ES-I3 (cell line): ENCODE data around the gene GAB2.

ENCODE experiments used
- H3K36me3 ChIP-seq: 2 replicates; pipeline ENCODE4 v1.6.1; 2013; ENCODE audit warnings: mild to moderate bottlenecking, low read length, control low read depth, moderate library complexity; ENCODE audit not compliant: insufficient read depth
- H3K4me1 ChIP-seq: 2 replicates; pipeline ENCODE4 v1.6.1; 2013; ENCODE audit warnings: mild to moderate bottlenecking, control low read depth, low read length; ENCODE audit not compliant: insufficient read depth
- H3K9ac ChIP-seq: 2 replicates; pipeline ENCODE4 v1.6.1; 2013; ENCODE audit warnings: low read depth, mild to moderate bottlenecking, low read length, moderate library complexity
- H3K9me3 ChIP-seq: 2 replicates; pipeline ENCODE4 v1.6.1; 2013; ENCODE audit warnings: mild to moderate bottlenecking, low read length, moderate library complexity; ENCODE audit not compliant: control insufficient read depth, insufficient read depth

The GAB2 gene

DNA sequence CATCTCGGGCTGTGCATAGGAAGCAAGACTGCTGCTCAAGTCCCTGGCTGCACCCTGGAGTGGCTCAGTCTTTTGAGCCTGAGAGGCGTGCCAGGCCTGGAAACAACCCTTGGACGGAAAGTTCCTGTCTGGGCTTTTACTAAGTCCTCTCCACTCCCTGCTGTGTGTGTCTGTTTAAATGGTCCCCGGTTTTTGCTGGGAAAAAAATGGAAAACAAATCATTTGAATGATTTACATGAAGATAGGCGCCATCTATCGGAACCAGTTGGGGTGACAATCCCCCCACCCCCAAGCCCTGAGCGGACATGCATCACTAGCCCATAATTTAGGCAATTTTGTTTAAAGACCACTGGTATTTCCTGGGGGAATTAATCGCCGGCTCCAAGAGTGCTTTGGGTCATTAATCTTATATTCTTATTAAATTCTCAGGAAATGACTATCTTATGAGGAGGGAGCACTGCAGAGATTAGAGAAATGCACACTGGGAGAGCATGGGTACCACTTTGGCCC lies 2.7 kb upstream of the GAB2 start:
- Histone ChIP-seq H3K9me3 (no peaks in the 10 kb centered on the region), H3K4me1 (peaks cover 15% of the 10 kb centered on the region), H3K36me3 (no peaks in the 10 kb centered on the region), H3K9ac (no peak overlapping the region)

DNA sequence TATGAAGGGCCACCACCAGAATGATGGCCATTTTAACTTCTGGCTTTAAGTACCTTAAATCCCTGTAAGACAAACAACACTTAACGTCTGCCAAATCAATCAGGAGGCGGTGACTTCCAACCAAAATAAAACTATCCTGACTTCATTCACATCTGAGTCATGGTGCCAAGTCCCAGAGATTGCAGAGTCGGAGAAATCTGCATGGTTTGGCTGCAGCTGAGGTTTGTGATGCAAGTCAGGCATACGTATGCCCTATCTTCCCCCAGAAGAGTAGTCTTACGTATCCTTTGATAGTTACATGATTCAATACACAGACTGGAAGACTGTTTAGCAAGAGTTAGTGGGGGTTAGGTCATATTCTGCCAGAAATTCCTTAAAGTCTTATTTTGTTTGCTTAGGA lies 1.7 kb upstream of the GAB2 start:
- no peak overlapping the region for H3K9ac ChIP-seq
- H3K4me1 ChIP-seq, result peaks cover 5% of the 10 kb centered on the region
- H3K36me3 ChIP-seq, result no peaks in the 10 kb centered on the region
- H3K9me3 ChIP-seq, result no peaks in the 10 kb centered on the region

DNA sequence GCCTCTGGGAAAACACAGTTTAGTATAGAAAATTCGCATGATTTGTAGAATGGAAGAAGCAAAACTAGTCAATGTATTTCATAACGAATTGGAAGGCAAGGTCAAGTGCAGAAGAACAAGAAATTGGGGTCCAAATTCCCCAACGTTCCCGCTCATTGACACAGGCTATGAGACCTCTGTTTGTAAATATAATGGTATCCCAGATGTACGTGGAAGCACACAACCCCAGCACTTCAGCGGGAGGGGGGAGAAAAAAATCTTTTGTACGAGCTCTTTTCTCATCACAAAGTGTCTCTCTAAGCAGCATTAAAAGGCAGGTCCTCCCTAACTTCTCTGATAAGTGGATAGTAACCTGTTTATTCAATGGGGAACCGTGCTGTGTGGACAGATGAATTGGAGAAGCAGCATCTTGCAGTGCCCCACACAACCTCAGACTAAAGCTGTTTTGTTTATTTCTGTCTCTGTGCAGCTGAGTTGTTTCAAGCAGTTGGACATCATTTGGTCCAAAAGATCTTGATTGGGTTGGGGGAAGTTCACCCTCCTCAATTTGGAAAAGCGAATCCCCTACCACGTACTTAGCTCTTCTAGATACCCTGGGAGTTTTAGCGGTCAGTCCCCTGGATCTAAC lies 1.1 kb upstream of the GAB2 start:
- H3K4me1 ChIP-seq, result peaks cover 4% of the 10 kb centered on the region
- H3K9me3 ChIP-seq, result no peaks in the 10 kb centered on the region
- H3K9ac ChIP-seq, result peak overlapping the region; percentile 84; the same call in 1 of the 2 replicates

DNA sequence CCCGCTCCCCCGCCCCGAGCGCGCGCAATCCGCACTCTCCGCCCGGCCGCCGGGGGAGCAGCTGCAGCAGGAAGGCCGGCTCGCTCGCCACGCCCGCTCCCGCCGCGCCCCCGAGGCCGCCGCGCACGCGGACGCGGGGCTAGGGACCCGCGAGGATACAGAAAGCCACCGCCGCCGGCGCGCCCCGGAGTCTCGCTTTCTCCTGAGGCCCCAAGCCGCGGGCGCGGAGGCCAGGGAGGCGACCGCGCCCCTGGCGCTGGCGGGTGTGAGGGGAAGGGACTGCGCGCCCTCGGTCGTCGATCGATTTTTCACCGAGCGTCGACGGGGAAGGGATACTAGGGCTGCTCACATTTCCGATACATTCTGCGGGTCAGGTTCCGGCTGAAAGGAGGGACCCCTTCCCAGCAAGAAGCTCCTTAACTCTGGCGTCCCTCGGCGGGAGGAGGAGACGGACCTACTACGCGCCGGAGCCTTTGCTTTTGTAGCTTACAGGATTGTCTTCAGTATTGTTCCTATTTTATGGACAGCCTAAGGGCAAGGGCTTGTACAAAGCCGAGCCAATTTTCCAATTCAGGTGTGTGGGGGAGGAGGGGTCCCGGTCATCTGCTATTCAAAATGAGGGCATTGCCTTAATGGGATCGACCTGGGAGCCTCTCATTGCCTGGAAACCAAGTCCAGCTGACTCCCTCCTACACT lies 416 bp upstream of the GAB2 start:
- Histone ChIP-seq H3K9me3 (no peaks in the 10 kb centered on the region), H3K36me3 (no peaks in the 10 kb centered on the region), H3K4me1 (peaks cover 4% of the 10 kb centered on the region), H3K9ac (peak overlapping the region; percentile 84)

More for the DNA sequence above, 1.1 kb upstream of the GAB2 start:
- H3K36me3 ChIP-seq, result no peaks in the 10 kb centered on the region

DNA sequence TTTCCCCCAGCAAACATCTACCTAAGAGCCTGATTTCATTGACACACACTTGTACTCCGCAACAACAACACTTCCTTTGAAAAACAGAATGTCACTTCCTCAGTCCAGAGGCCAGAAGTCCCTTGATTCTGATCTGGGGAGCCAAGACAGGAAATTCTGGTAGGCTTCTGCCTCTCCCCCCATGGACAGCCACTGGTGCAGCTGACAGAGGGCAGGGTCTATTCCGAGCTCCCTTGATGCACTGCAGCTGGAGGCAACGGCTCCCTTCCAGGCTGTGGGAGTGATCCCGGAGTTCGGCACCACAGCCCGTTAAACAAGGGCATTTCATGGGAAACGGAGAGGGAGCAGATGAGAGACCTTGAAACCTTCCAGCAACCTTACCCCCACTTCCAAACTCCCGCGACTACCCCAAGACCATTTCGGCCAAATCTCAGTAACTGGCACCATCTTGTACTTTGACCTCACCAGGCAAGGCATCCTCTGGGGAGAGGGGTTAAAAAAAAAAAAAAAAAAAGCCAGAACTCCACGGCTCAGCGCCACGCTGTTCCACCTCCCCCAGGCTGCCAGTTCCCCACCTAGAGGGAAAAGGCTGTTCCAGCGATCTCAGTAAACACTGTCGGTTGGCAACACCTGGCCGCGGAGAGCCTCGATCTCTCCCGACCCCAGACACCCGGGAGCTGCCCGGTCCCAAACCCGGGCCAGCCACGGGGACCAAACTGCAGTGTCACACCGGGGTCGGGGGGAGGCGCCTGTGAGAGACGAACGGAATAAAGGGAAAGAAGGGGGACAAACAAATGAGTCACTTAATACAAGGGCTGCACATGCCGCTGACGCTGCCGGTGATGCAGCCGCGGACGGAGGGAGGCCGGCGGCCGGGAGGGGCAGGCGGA lies 1.1 kb downstream of the GAB2 start:
- Histone ChIP-seq H3K36me3 (no peaks in the 10 kb centered on the region), H3K9ac (peak overlapping the region; percentile 62), H3K9me3 (no peaks in the 10 kb centered on the region), H3K4me1 (peaks cover 4% of the 10 kb centered on the region)

DNA sequence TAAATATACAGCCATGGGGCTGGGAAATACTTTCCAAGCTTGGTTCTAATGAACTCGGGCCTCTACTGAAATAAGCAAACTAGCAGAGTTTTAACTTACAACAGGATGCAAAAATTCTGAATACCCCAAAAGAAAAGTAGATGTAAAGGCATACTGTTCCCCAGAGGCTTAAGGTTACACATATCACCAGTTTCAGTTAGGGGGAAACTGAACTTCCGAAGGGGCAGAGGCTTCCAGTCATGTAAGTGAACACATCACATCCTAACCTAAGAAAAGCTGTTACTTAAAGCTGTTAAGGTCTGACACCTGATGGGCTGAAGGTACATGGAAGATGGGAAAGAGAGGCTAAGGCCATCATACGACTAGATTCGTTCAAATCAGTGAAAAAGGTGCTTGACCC lies 2.3 kb downstream of the GAB2 start:
- no peak overlapping the region for H3K9ac ChIP-seq
- H3K4me1 ChIP-seq, result peaks cover 4% of the 10 kb centered on the region
- H3K9me3 ChIP-seq, result no peaks in the 10 kb centered on the region

DNA sequence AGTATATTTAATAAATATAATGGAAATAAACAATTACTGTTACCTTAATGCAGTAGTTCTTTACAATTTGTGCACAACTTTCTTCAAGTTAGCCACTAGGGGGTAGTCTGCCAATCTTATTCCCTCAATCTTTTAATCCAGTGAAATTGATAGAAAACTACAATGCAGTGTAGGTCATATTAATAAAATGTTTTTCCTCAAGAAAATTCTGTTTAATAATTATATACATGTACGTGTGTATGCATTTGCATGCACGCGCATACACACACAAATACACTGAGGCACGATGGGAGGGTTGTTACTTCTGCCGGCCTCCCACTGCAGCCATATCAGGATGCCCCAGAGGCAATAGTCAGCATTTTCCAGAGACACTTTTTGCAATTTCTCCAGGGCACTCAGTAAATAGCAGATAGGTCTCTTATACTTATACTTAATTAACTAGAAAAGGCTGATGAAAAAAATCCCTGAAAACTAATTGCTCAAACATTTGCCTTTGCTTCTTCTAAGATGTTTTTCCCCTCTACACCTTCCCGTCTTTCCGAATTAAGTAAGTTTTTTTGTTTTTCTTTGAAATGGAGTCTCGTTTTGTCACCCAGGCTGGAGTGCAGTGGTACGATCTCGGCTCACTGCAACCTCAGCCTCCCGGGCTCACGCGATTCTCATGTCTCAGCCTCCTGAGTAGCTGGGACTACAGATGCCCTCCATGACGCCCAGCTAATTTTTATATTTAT lies 3.1 kb downstream of the GAB2 start:
- Histone ChIP-seq H3K9ac (no peak overlapping the region), H3K4me1 (peaks cover 3% of the 10 kb centered on the region), H3K36me3 (no peaks in the 10 kb centered on the region), H3K9me3 (no peaks in the 10 kb centered on the region)

More for the DNA sequence above, 2.3 kb downstream of the GAB2 start:
- H3K36me3 ChIP-seq, result no peaks in the 10 kb centered on the region

DNA sequence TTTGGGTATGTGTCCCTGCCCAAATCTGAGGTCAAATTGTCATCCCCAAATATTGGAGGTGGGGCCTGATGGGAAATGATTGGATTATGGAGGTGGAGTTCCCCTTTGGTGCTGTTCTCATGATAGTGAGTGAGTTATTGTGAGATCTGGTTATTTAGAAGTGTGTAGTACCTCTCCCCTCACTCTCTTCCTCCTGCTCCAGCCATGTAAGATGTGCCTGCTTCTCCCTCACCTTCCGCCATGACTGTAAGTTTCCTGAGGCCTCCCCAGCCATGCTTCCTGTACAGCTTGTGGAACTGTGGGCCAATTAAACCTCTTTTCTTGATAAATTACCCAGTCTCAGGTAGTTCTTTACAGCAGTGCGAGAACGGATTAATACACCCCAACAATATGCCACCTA lies 9.0 kb downstream of the GAB2 start:
- no peaks in the 10 kb centered on the region; the same call in 1 of the 2 replicates for H3K9me3 ChIP-seq
- no peaks in the 10 kb centered on the region for H3K36me3 ChIP-seq
- H3K9ac ChIP-seq, result no peak overlapping the region
- H3K4me1 ChIP-seq, result no peaks in the 10 kb centered on the region

DNA sequence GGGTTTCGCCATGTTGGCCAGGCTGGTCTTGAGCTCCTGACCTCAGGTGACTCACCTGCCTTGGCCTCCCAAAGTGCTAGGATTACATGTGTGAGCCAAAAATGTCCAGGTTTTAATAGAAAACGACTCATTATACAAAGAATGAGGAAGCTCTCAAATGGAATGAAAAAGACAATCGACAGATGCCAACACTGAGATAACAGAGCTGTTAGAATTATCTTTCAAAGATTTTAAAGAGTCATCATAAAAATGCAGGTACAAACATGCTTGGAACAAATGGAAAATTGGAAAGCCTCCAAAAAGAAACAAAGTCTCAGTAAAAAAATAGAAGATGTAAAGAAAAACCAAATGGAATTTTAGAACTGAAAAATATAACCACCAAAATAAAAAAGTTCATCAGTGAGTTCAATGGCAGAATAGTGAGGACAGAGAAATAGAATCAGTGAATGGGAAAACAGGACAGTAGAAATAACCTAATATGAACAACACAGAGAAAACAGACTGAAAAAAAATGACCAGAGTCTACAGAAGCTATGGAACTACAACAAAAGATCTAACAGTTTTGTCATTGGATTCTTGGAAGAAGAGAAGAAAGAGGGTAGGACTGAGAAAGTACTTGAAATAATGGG lies 10.9 kb downstream of the GAB2 start:
- no peaks in the 10 kb centered on the region for H3K36me3 ChIP-seq
- H3K4me1 ChIP-seq, result no peaks in the 10 kb centered on the region
- H3K9ac ChIP-seq, result no peak overlapping the region
- H3K9me3 ChIP-seq, result no peaks in the 10 kb centered on the region; the same call in 1 of the 2 replicates

DNA sequence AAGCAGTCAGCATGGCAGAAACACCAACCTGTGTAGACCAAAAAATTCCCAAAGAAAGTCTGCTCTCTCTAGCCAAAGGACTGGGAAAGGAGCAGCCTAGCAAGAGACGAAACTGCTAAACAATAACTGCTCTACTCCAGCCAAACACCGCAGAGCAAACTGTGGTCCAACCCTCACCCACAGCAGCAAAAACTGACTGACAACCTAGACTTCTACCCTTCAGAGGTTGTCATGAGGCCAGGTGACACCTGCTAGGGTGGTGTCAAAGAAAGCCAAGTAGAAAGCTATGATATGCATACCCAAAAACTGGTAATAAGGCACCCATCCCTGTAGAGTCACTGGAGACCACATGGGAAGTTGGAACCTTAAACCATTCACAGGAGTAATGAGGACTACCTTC lies 11.8 kb downstream of the GAB2 start:
- H3K9ac ChIP-seq, result no peak overlapping the region
- H3K9me3 ChIP-seq, result no peaks in the 10 kb centered on the region; the same call in 1 of the 2 replicates
- H3K36me3 ChIP-seq, result no peaks in the 10 kb centered on the region
- no peaks in the 10 kb centered on the region for H3K4me1 ChIP-seq

DNA sequence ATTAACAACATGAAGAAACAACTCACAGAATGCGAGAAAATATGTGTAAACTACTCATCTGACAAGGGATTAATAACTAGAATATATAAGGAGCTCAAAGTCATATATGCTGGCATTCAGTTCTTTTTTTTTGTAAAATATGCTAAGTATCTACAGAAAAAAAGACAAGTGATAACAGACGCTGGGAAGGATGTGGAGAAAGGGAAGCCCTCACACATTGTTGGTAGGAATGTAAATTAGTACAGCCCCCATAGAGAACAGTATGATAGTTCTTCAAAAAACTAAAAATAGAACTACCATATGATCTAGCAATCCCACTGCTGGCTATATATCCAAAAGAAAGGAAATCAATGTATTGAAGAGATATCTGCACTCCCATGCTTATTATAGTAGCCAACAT lies 13.8 kb downstream of the GAB2 start:
- no peak overlapping the region for H3K9ac ChIP-seq
- no peaks in the 10 kb centered on the region for H3K36me3 ChIP-seq
- peaks cover 10% of the 10 kb centered on the region for H3K4me1 ChIP-seq
- H3K9me3 ChIP-seq, result no peaks in the 10 kb centered on the region; the same call in 1 of the 2 replicates

DNA sequence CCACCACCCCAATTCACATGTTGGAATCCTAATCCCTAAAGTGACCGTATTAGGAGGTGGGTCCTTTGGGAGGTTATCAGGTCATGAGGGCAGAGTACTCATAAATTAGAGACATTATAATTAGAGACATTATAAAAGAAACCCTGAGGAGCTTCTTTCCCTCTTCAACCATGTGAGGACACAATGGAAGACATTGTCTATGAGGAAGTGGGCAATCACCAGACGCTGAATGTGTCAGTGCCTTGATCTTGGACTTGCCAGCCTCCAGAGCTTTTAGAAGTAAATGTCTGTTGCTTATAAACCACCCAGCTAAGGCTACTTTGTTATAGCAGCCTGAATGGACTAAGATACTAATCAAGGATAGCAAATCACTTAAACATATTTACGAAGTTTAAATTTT lies 14.8 kb downstream of the GAB2 start:
- no peak overlapping the region for H3K9ac ChIP-seq
- H3K4me1 ChIP-seq, result peaks cover 12% of the 10 kb centered on the region
- H3K36me3 ChIP-seq, result no peaks in the 10 kb centered on the region
- no peaks in the 10 kb centered on the region; the same call in 1 of the 2 replicates for H3K9me3 ChIP-seq

DNA sequence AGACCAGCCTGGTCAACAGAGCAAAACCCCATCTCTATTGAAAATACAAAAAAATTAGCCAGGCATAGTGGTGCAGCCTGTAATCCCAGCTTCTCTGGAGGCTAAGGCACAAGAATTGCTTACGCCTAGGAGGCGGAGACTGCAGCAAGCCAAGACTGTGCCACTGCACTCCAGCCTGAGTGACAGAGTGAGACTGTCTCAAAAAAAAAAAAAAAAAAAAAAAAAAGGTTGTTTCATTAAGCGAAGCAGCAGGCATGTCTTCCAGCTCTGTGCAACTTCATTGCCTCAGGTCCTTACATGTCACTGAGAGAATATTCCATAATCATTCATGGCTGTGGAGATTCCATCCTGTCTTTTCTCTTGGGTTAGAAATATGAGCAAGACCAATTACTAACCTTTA lies 16.9 kb downstream of the GAB2 start:
- Histone ChIP-seq H3K9ac (no peak overlapping the region), H3K4me1 (peaks cover 12% of the 10 kb centered on the region), H3K36me3 (no peaks in the 10 kb centered on the region), H3K9me3 (no peaks in the 10 kb centered on the region; the same call in 1 of the 2 replicates)
